HCT116 (cell line): Measurements from ENCODE around the gene WNT8B. TPM values are rescaled to one million over a fixed set of nuclear protein-coding genes. Genes with fewer than 3 reads are reported as not detected.

Experiments
- ATAC-seq: fragments of 200-7000 bp; cut with Tn5 transposase; 2 replicates; pipeline ENCODE4 v1.9.1; 2020; ENCODE audit warnings: mild to moderate bottlenecking, moderate library complexity
- BruUV-seq: library from RNA; stranded (reverse); fragments of 400-500 nt; replicated peaks from 2 replicates; lab custom pipeline; 2021; lab: Mats Ljungman, UMichigan
- CTCF ChIA-PET: fragments of 300-600 bp; sonication (Branson Sonifier 250); formaldehyde crosslinking; loops from one replicate; lab custom pipeline; 2021; ENCODE audit warnings: antibody characterized with exemption; lab: Charles Lee
- POLR2A ChIA-PET: fragments of 300-600, 350-600 bp; sonication (Branson Sonifier 250); formaldehyde crosslinking; loops from one replicate; lab custom pipeline; 2021; ENCODE audit warnings: antibody characterized with exemption; lab: Charles Lee
- RAD21 ChIA-PET, 2 experiments: fragments of 300-600 bp; sonication (Branson Sonifier 250); formaldehyde crosslinking; loops; one replicate each; lab custom pipeline; 2023; ENCODE audit warnings: low total read pairs in 2 of 2; ENCODE audit not compliant: uncharacterized antibody in 2 of 2, unreplicated experiment in 2 of 2, low non-redundant PET in 1 of 2; lab: Charles Lee
- DNase-seq: peaks from one replicate; pipeline ENCODE4 v3.0.0-alpha.2; 2010; ENCODE audit warnings: low read depth, low spot score
- H2AFZ ChIP-seq: fragments of 200-600 bp; shearing (Covaris generic), sonication (generic); 2 replicates; pipeline ENCODE4 v1.6.1; 2017; ENCODE audit warnings: low read depth, mixed run types, mixed read lengths, antibody characterized with exemption, low read length; ENCODE audit not compliant: poor library complexity, severe bottlenecking
- H3K27ac ChIP-seq: 2 replicates; pipeline ENCODE4 v1.5.1; 2012; ENCODE audit warnings: low read depth, low read length
- H3K27me3 ChIP-seq: fragments of 200-600 bp; sonication (generic); 2 replicates; pipeline ENCODE4 v1.6.1; 2016; ENCODE audit warnings: mixed run types, low read length, mixed read lengths; ENCODE audit not compliant: insufficient read depth
- H3K36me3 ChIP-seq, 2 experiments: fragments of 200-500 bp in 1 of 2; fragments of 200-600 bp in 1 of 2; sonication (Bioruptor generic) in 1 of 2; sonication (generic) in 1 of 2; 2 replicates each; pipeline versions ENCODE4 v1.5.1 to v1.6.1; 2014 to 2016; ENCODE audit warnings: low read length in 2 of 2, inconsistent platforms in 1 of 2, mixed read lengths in 1 of 2, mixed run types in 1 of 2; ENCODE audit not compliant: insufficient read depth in 2 of 2, control insufficient read depth in 1 of 2
- H3K4me1 ChIP-seq, 2 experiments: fragments of 200-600 bp in 1 of 2; sonication (generic) in 1 of 2; 2 replicates each; pipeline versions ENCODE4 v1.5.1 to v1.6.1; 2012 to 2017; ENCODE audit warnings: low read length in 2 of 2, inconsistent platforms in 1 of 2, mild to moderate bottlenecking in 1 of 2, mixed read lengths in 1 of 2, mixed run types in 1 of 2, moderate library complexity in 1 of 2; ENCODE audit not compliant: insufficient read depth in 2 of 2, control insufficient read depth in 1 of 2
- H3K4me2 ChIP-seq: fragments of 200-600 bp; sonication (generic); 2 replicates; pipeline ENCODE4 v1.6.1; 2017; ENCODE audit warnings: mixed run types, low read length, mixed read lengths
- H3K4me3 ChIP-seq, 2 experiments: fragments of 200-600 bp in 1 of 2; sonication (generic) in 1 of 2; replicated peaks in 1 of 2; 2 replicates each; pipeline ENCODE4 v1.5.1; 2011 to 2016; ENCODE audit warnings: low read length in 2 of 2, control low read depth in 1 of 2, low read depth in 1 of 2, mild to moderate bottlenecking in 1 of 2, mixed read lengths in 1 of 2, mixed run types in 1 of 2
- H3K79me2 ChIP-seq: fragments of 200-600 bp; sonication (generic); 2 replicates; pipeline ENCODE4 v1.6.1; 2017; ENCODE audit warnings: mild to moderate bottlenecking, mixed run types, low read length, moderate library complexity, mixed read lengths; ENCODE audit not compliant: insufficient read depth
- H3K9ac ChIP-seq: fragments of 200-600 bp; sonication (generic); 2 replicates; pipeline ENCODE4 v1.6.1; 2016; ENCODE audit warnings: low read length, mixed read lengths
- H3K9me2 ChIP-seq: fragments of 200-600 bp; sonication (generic), shearing (Covaris generic); 2 replicates; pipeline ENCODE4 v1.6.1; 2017; ENCODE audit warnings: mixed run types, mild to moderate bottlenecking, moderate library complexity; ENCODE audit not compliant: insufficient read depth
- H3K9me3 ChIP-seq, 2 experiments: fragments of 200-500 bp in 1 of 2; fragments of 200-600 bp in 1 of 2; sonication (Bioruptor generic) in 1 of 2; sonication (generic) in 1 of 2; 2 replicates each; pipeline ENCODE4 v1.6.1; 2014 to 2017; ENCODE audit warnings: low read length in 2 of 2, mixed read lengths in 2 of 2, inconsistent platforms in 1 of 2, low read depth in 1 of 2, mild to moderate bottlenecking in 1 of 2, mixed run types in 1 of 2, moderate library complexity in 1 of 2; ENCODE audit not compliant: control insufficient read depth in 1 of 2, insufficient read depth in 1 of 2
- H4K20me1 ChIP-seq: fragments of 200-600 bp; sonication (generic), shearing (Covaris generic); 2 replicates; pipeline ENCODE4 v1.6.1; 2017; ENCODE audit warnings: mixed run types, mild to moderate bottlenecking, moderate library complexity; ENCODE audit not compliant: insufficient read depth
- CTCF ChIP-seq, 3 experiments: fragments of 200-600 bp in 1 of 3; sonication (generic) in 1 of 3; IDR thresholded peaks in 2 of 3; conservative IDR thresholded peaks in 1 of 3; 2 replicates each; pipeline ENCODE4 v1.5.1; 2012 to 2017; ENCODE audit warnings: low read depth in 2 of 3, low read length in 2 of 3, antibody characterized with exemption in 1 of 3, borderline replicate concordance in 1 of 3, control low read depth in 1 of 3, mild to moderate bottlenecking in 1 of 3, mixed read lengths in 1 of 3, mixed run types in 1 of 3, moderate library complexity in 1 of 3; ENCODE audit not compliant: insufficient read depth in 1 of 3
- POLR2A ChIP-seq: IDR thresholded peaks from 2 replicates; pipeline ENCODE4 v1.7.0; 2011; ENCODE audit warnings: borderline replicate concordance; ENCODE audit not compliant: insufficient read depth, insufficient read length; ENCODE audit errors: extremely low read depth
- POLR2AphosphoS5 ChIP-seq: IDR thresholded peaks from 2 replicates; pipeline ENCODE4 v1.6.1; 2011; ENCODE audit warnings: mild to moderate bottlenecking, low read depth, low read length, moderate library complexity
- RAD21 ChIP-seq: IDR thresholded peaks from 2 replicates; pipeline ENCODE4 v1.6.1; 2012; ENCODE audit warnings: low read depth, mild to moderate bottlenecking
- ZNF274 ChIP-seq: fragments of 200-500 bp; sonication (Bioruptor generic); IDR thresholded peaks from 2 replicates; pipeline ENCODE4 v1.6.1; 2014; ENCODE audit warnings: mild to moderate bottlenecking, low read depth, low read length, inconsistent platforms
- intact Hi-C: fragments of 100-400 bp; cut with micrococcal nuclease; formaldehyde crosslinking; loops from 2 replicates; pipeline ENCODE4 v1.10.0; 2022
- total RNA-seq: library from RNA; stranded (reverse); gene quantifications from one replicate; pipeline ENCODE4 v1.2.1, GENCODE V29; 2021; ENCODE audit not compliant: unreplicated experiment

The WNT8B gene
- total RNA-seq, 1 experiment from 2014 or later, result not detected

DNA sequence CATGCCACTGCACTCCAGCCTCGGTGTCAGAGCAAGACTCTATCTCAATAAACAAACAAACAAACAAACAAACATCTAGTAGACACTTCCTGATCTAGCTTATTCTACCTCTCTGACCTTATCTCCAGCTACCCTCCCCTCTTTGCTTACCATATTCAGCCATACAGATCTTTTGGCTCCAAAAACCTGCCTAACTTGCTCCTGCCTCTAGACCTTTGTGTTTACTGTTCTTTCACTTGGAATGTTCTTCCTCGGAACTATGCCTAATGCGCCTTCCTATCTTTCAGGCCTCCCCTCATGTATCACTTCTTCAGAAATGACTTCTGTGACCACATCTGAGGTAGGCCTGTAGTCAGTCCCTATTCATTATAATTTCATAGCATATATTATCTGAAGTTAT is 20.3 kb upstream of the WNT8B start:
- H2AFZ ChIP-seq, result no peak overlapping the region
- H3K4me2 ChIP-seq, result no peak overlapping the region
- H4K20me1 ChIP-seq, result no peaks in the 10 kb centered on the region
- H3K4me3 ChIP-seq, result no peak overlapping the region
- BruUV-seq, result no TSS peak
- no peak overlapping the region for H3K9ac ChIP-seq
- no peak for DNase-seq
- ChIA-PET RAD21 (no interaction called here), POLR2A (no interaction called here), CTCF (no interaction called here)
- H3K27me3 ChIP-seq, result no peaks in the 10 kb centered on the region
- no peaks in the 10 kb centered on the region for H3K9me2 ChIP-seq
- H3K9me3 ChIP-seq, result no peaks in the 10 kb centered on the region
- no peaks in the 10 kb centered on the region for H3K4me1 ChIP-seq
- ATAC-seq, result no peak
- TF ChIP-seq POLR2A, result no peak
- TF ChIP-seq POLR2AphosphoS5, result no peak
- intact Hi-C loops, result no loop called here
- no peak overlapping the region for H3K27ac ChIP-seq
- H3K79me2 ChIP-seq, result no peaks in the 10 kb centered on the region
- no peaks in the 10 kb centered on the region for H3K36me3 ChIP-seq

DNA sequence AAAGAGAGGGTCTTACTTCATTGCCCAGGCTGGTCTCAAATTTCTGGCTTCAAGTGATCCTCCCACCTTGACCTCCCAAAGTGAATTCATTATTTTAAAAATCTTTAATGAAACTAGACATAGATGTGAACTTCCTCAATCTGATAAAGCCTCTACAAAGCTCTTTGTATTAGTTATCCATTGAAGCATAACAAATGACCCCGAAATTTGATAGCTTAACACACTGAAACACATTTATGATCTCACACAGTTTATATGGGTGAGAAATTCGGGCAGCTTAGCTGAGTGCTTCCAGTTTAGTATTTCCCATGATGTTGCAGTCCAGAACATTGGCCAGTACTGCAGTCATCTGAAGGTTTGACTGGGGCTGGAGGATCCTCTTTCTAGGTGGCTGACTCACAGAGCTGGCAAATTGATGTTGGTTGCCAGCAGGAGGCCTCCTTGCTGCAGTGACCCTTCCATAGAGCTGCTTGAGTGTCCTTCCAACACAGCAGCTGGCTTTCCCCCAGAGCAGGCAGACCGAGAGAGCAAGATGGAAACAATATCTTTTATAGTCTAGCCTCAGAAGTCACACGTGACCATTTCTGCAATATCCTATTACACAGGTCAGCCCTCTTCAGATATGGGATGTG is 16.6 kb upstream of the WNT8B start:
- no peaks in the 10 kb centered on the region for H3K9me2 ChIP-seq
- no peaks in the 10 kb centered on the region for H3K36me3 ChIP-seq
- intact Hi-C loops, result no loop called here
- H3K9ac ChIP-seq, result no peak overlapping the region
- no peaks in the 10 kb centered on the region for H3K4me1 ChIP-seq
- ChIA-PET POLR2A (interaction anchor here (1.1 kb wide), 1 partner anchor 22 kb away, joined by 3 read pairs; no protein-coding TSS in a partner anchor), RAD21 (no interaction called here), CTCF (interaction anchor here (1.0 kb wide), 1 partner anchor 62 kb away, joined by 3 read pairs; no protein-coding TSS in a partner anchor)
- no peak overlapping the region for H3K27ac ChIP-seq
- ATAC-seq (peak; percentile 74; the same call in 1 of the 2 replicates), DNase-seq (no peak)
- H3K79me2 ChIP-seq, result no peaks in the 10 kb centered on the region
- H3K4me3 ChIP-seq, result no peak overlapping the region
- no peaks in the 10 kb centered on the region for H3K9me3 ChIP-seq
- H3K4me2 ChIP-seq, result no peak overlapping the region
- no TSS peak for BruUV-seq
- TF ChIP-seq CTCF (IDR thresholded peaks at IDR 0.05 in 2 of 3, conservative IDR thresholded peaks at IDR 0.05 in 1 of 3; ENCODE audit: borderline replicate concordance in 1 of 3, insufficient read depth in 1 of 3, low read depth in 2 of 3, low read length in 2 of 3) (0 out of 6 replicates have a peak, but pooled peaks of 1 of the 3 experiments have one; percentile 12), RAD21 (peak; percentile 32; the same call in 1 of the 2 replicates), POLR2A (no peak), ZNF274 (no peak)
- no peaks in the 10 kb centered on the region for H4K20me1 ChIP-seq
- no peak overlapping the region for H2AFZ ChIP-seq
- H3K27me3 ChIP-seq, result no peaks in the 10 kb centered on the region
